Raji (cell line): ENCODE data around the gene AUTS2.

Experiments used
- POLR2A ChIP-seq: IDR thresholded peaks from 2 replicates; pipeline ENCODE4 v1.6.1; 2011; ENCODE audit warnings: low read depth, low read length, control low read depth; ENCODE audit not compliant: insufficient read depth

Gene AUTS2

DNA sequence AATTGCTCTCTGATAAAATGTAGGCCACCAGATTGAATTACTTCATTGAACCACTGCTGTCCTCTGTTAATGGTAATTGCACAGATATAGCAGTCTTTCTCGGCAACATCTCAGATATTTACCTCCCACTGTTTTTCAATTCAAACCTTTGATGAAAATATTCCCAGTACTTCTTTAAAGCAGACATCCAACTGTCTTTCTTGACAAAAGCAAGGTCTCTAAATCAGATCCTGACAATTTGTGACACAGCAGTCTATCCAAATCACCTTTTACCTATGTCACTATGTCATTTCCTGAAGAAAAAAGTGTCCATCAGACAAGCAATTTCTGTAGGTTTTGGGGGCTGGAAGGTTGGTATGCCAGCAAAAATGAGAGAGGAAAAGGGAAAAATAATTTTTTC is 555.7 kb downstream of the AUTS2 start:
- no peak for TF ChIP-seq POLR2A

DNA sequence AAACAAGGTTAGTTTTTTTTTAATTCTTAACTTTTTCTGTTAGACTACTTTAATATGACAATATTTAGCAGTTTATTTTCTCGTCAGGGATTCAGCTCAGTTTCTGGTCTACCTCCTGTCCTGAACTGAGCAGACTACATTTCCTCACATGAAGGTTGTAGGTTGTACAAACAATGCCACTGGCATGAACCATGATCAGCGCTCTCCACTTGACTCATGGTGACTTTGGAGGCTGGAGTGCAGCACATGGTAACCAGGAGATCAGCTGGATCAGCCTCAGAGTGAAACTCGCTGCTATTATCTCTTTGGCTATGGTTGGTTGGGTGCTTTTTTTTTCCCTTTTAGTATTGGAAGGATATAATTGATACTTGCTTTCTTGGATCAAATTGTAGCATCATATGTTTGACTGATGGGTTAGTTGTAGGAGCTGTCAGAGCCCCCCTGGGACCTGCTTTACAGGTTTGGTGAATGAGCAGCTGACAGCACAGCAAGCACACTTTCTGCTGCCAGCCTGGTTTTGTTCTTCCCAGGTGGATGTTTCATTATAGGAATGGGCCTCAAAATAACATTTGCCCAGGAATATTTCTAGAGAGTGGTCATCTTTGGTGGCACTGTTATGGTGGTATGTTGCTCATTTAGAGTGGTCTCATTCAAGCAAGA is 556.4 kb downstream of the AUTS2 start:
- no peak for TF ChIP-seq POLR2A

DNA sequence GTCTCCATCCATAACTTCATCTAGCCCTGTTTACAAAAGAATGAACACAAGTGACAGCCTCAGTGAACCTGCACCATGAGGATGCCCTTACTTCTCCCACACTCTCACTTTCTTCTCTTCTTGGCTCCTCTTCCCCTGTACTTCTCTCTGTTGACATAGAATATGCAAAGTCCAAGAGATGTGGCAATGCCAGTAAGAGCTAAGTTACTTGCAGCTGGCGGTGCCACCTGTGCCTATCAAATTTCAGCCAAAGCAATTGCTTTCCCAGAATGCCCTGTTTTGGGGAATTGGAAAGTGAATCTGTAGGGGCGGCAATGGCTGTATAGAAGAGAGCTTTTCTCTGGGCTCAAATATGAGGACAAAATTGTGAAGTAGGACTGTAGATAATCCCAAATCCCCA is 557.8 kb downstream of the AUTS2 start:
- no peak for TF ChIP-seq POLR2A

DNA sequence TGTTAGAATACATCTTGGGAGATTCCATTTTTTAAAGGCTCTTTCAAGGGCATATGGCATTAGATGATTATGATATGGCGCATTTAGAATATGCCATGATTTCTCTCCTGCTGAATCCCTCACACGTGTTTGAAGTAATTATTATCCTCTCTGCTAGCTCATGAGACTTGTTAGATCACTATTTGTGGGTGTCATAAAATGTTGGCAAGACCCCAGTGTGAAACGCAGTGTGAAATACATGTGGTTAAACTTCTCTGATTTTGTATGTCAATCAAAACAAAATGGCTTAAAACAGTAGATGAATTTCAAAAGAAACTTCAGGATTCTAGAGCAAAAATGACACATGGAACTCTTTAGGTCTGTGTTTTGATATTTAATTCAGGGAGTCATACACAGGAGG is 560.8 kb downstream of the AUTS2 start:
- no peak for TF ChIP-seq POLR2A

DNA sequence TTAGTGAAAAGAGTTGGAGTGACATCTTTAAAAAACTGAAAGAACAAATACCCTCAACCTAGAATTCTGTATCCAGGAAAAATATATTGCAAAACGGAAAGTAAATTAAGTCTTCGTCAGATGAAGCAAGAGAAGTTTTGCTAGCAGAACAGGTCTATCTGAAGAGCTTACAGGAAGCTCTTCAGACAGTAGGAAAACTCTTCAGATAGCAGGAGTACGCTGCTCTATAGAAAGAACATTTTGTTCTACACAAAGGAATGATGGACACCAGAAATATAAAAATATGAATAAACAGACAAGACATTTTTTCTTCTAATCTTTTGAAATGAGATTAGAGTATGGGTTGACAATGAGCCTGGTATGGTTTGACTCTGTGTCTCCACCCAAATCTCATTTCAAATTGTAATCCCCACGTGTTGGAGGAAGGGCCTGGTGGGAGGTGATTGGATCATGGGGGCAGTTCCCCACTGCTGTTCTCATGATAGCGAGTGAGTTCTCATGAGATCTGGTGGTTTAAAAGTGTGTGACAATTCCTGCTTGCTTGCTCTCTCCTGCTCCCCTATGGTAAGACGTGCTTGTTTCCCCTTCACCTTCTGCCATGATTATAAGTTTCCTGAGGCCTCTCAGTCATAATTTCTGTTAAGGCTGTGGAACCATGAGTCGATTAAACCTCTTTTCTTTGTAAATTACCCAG is 567.3 kb downstream of the AUTS2 start:
- TF ChIP-seq POLR2A = no peak

DNA sequence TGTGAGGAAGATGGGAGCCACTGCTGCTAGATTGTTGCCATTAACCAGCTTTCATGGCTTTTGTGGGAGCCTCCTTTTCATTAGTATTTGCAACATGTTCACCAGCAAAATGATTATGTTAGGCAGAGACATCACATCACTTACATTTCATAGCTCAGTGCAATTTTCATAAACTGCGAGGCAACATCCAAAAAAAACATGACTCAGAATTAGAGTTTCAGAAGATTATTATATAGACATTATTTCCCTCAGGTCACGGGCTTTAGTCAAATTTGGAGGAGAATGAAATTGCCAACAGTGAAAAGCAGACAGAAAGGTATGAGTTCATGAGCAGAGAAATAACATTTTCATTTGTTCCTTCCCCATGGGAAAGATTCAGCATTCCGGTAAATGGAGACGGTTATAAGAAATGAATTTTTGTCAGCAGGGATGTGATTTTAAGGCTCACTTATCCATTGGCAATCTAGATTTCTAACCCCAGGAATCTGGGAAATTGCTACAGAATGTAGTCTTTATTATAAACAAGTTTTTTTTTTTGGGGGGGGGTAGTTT is 573.2 kb downstream of the AUTS2 start:
- no peak for TF ChIP-seq POLR2A

DNA sequence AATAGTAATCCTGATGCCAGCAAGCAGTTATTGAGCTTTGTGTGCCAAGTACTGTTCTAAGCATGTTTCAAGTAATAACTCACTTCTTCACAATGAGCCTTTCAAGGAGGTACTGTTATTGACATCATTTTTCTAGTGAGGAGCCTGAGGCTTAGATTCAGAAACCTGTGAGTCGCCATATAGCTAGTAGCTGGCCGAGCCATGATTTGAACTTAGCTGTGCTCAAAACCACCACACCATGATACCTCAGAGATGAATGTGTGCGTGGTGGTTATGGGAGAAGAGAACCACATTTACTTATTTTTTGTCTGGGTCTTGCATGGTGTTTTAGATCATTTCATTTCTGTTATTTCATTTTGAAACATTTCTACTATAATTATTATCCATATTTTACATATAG is 578.9 kb downstream of the AUTS2 start:
- no peak for TF ChIP-seq POLR2A

DNA sequence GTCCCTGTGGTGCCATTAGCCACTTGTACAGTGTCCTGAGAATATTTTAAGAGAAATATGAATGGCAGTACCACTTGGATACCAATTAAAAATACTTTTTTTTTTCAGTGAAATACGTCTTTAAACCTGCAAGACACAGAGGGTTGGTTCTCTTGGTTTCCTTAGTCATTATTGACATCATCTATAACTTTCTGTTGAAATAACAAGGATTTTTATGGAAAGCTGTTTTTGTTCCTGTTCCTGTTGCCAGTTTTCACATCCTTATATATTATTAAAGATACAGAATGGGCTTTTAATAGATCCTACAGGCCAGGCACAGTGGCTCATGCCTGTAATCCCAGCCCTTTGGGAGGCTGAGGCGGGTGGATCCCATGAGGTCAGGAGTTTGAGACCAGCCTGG is 579.9 kb downstream of the AUTS2 start:
- TF ChIP-seq POLR2A = no peak

DNA sequence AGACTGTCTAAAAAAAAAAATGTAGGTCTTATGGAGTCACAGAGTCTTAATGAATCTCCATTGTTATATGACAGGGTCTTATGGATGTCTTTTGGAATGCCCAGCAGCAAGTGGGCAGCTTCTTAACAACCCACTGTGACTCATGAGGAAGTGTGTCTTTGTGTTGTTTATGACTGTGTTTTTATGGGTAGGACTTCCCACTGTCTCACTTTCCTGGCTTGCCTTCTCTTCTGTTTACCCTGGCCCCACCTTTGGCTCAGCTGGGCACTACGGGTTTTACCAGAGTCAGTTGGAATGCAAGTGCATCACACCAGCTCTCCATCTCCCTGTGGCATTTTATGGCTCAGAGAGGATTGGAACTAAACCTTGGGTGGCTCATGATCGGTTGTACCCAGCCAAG is 580.5 kb downstream of the AUTS2 start:
- TF ChIP-seq POLR2A = no peak

DNA sequence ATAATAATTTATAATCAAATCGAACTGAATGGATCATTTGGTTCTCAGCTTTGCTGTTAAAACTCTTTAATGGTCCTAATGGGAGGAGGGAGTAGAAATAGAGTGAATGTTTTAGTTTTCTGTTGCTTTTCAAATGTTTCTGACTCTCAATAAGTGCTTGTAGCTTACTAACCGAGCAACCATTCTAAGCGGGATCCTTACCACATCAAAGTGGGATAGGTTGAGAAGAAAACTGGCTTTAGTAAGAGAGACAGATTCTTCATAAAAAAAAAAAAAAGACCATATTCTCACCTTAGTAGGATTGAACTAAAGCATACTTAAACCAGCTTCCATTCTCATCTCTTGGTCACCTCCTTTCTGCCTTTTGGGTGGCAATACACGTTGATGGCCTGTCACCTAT is 584.2 kb downstream of the AUTS2 start:
- TF ChIP-seq POLR2A = no peak

DNA sequence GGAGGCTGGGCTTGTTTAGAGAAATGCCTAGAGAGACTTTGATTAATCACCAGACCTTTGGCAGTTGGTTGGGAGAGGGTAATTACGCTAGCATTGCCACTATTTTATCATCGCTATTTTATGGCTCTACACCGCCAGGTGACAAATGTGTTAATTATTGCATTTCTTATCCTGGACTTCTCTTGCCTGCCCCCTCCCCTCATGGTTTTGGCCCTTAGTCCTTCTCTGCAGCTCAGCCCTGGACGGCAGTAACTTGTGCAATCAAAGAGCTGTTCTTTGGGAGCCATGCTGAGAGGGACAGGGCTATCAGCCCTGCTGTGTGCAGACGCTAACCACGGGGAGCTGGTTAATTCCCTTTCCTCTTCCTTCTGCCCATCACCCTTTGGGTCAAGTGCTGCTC is 585.0 kb downstream of the AUTS2 start:
- no peak for TF ChIP-seq POLR2A

DNA sequence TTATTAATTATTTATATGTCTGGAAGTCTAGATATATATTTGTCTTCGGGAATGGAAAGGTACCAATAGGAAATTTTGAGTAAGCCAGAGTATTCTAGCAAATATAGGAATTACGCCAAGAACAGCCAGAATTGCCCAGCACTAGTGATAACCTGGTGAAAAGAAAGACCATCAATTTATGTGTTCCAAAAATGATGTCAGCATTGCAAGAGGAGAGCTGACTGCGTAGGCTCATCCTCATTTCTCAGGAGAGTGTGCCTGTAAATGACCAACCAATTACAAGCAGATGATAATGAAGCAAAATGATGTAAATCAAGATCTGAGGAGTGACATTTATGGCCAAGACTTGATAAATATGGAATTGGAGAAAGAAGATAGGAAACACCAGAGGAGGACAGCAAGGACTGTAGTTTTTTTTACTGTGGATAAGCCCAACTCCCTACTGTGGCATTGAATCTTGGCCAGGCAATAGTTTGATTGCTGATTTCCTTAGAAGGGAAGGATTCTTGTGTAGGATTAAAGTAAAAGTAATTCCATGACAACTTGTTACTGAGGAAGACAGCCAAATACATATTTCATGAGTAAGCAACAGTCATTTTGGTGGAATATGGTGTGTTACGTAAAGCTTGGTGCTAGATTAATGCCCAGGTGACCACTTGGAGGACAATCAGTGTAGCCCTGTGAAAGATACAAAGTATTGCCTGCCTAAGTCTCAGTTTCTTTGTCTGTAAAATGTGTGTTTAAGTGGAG is 590.8 kb downstream of the AUTS2 start:
- TF ChIP-seq POLR2A = no peak

DNA sequence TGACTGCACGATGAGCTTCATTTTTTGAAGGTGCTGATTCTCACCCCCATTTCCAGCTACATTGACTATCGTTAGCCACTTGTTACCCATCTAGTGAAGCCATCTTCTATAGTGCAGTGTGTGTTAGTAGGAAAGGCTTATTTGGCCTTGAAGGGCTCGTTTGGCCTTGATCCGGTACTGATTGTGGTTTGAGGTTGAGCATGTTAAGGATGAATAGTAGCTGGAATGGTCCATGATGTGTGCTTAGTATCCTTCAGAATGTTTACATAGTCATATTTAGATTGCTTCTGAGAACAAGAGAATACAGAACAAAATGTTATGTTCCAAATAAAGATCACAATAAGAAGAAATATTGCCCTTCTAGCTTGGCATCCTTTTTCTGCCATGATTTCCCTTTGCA is 591.5 kb downstream of the AUTS2 start:
- TF ChIP-seq POLR2A = no peak

DNA sequence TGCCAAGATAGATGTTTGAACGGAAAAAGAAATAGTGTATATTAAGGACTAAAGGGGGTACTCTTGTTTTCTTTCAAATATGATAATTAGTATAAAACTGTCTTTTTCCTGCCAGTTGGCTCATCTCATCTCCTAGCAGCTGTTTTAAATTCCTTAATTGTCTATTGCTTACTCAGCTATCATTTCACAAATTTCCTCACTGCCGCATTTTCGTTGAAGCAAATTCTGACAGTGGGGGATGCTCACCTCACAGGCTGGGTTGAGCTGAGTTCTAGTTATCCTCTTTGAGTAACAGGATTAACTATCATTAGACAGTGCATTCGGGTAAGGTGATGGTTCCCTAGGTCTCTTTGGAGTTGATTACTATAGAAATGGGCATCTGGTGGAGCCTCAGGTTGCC is 592.0 kb downstream of the AUTS2 start:
- TF ChIP-seq POLR2A = no peak

DNA sequence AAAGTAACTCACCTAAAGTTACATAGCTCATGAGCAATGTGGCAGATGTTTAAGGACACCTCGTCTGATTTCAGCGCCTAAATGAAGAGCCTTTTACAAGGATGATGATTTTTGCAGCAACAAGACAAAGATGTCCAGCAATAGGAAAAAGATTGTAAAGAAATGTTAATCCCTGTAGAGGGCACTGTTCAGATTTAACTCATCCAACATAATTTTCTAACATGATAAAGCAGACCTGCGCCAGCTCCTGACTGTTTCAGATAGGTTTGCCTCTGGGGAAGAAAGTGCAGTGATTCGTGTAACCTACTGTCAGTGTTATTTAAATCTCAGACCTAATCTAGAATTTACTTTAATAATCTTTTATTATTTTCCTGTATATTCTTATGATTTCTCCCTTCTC is 595.2 kb downstream of the AUTS2 start:
- no peak for TF ChIP-seq POLR2A
